K562 (cell line): ENCODE results near the gene UPF1. TPM values are rescaled to one million over a fixed set of nuclear protein-coding genes. Genes with fewer than 3 reads are reported as not detected.

Experiments used
- ELF1 ChIP-seq: fragments of 200-800 bp; sonication (Bioruptor generic); IDR thresholded peaks from 2 replicates; pipeline ENCODE4 v1.6.1; 2016; ENCODE audit warnings: missing genetic modification characterization, missing compliant biosample characterization
- HDAC1 ChIP-seq, 2 experiments: fragments of 450-650 bp; IDR thresholded peaks; 2 replicates each; pipeline ENCODE4 v1.6.1; 2016 to 2017; ENCODE audit warnings: inconsistent platforms in 1 of 2, mild to moderate bottlenecking in 1 of 2, moderate library complexity in 1 of 2
- HDAC8 ChIP-seq: fragments of 450-650 bp; IDR thresholded peaks from 2 replicates; pipeline ENCODE4 v1.6.1; 2016; ENCODE audit warnings: mild to moderate bottlenecking, missing genetic modification characterization, moderate library complexity, missing compliant biosample characterization
- MTA3 ChIP-seq: fragments of 450-650 bp; formaldehyde crosslinking; IDR thresholded peaks from 2 replicates; pipeline ENCODE4 v1.6.1; 2017; ENCODE audit warnings: mild to moderate bottlenecking, borderline replicate concordance
- NELFE ChIP-seq: IDR thresholded peaks from 2 replicates; pipeline ENCODE4 v1.6.1; 2011; ENCODE audit warnings: mild to moderate bottlenecking; ENCODE audit not compliant: insufficient read depth, insufficient read length
- NR4A1 ChIP-seq, 2 experiments: fragments of 250-450 bp in 1 of 2; fragments of 450-650 bp in 1 of 2; sonication (Bioruptor Pico) in 1 of 2; IDR thresholded peaks; 2 replicates each; pipeline versions ENCODE4 v1.4.0 to v1.6.1; 2016 to 2020; ENCODE audit warnings: mild to moderate bottlenecking in 2 of 2, missing compliant biosample characterization in 1 of 2, missing genetic modification characterization in 1 of 2, moderate library complexity in 1 of 2
- NRF1 ChIP-seq, 2 experiments: fragments of 450-650 bp; IDR thresholded peaks in 1 of 2; conservative IDR thresholded peaks in 1 of 2; 2 replicates each; pipeline ENCODE4 v1.6.1; 2014; ENCODE audit warnings: mild to moderate bottlenecking in 2 of 2
- NUFIP1 ChIP-seq: fragments of 450-650 bp; IDR thresholded peaks from 2 replicates; pipeline ENCODE4 v1.6.1; 2018; ENCODE audit not compliant: partially characterized antibody
- RBM34 ChIP-seq: fragments of 200-400 bp; formaldehyde crosslinking; IDR thresholded peaks from 2 replicates; pipeline ENCODE4 v1.6.1; 2018; ENCODE audit warnings: low read length, borderline replicate concordance; ENCODE audit not compliant: insufficient read depth
- SNIP1 ChIP-seq: fragments of 450-650 bp; IDR thresholded peaks from 2 replicates; pipeline ENCODE4 v1.7.1; 2017; ENCODE audit warnings: low read depth, mild to moderate bottlenecking
- YY1 ChIP-seq, 3 experiments: IDR thresholded peaks; 2 replicates each; pipeline ENCODE4 v1.6.1; 2011; ENCODE audit warnings: low read length in 2 of 3, mild to moderate bottlenecking in 2 of 3, moderate library complexity in 2 of 3, borderline replicate concordance in 1 of 3, control low read depth in 1 of 3, low read depth in 1 of 3; ENCODE audit not compliant: insufficient read depth in 3 of 3, insufficient replicate concordance in 2 of 3, control insufficient read depth in 1 of 3, insufficient read length in 1 of 3; ENCODE audit errors: extremely low read depth in 1 of 3
- ZBED1 ChIP-seq: IDR thresholded peaks from 2 replicates; pipeline ENCODE4 v1.6.1; 2014
- ZBTB7A ChIP-seq: IDR thresholded peaks from 2 replicates; pipeline ENCODE4 v1.6.1; 2011; ENCODE audit warnings: low read depth, mild to moderate bottlenecking, low read length, moderate library complexity, borderline replicate concordance; ENCODE audit not compliant: control insufficient read depth
- ZKSCAN1 ChIP-seq: fragments of 150-350 bp; IDR thresholded peaks from 2 replicates; pipeline ENCODE4 v1.6.1; 2016; ENCODE audit warnings: low read depth, low read length
- ZNF507 ChIP-seq: conservative IDR thresholded peaks from 2 replicates; pipeline ENCODE4 v1.6.1; 2017; ENCODE audit warnings: missing genetic modification characterization, missing compliant biosample characterization
- polyA plus RNA-seq, 8 experiments: library from polyadenylated mRNA; depleted of rRNA in 4 of 8; stranded (reverse) in 5 of 8; unstranded in 3 of 8; fragments of >200 nt; fragmentation: Nextera tagmentation in 2 of 8; fragmentation: Illumina TruSeq in 1 of 8; extraction: Ambion mirVana in 2 of 8; extraction: Trizol in 1 of 8; gene quantifications; 2 replicates each; pipeline versions ENCODE4 v1.2.1 to v1.2.3, GENCODE V29; 2011 to 2014; ENCODE audit warnings: inconsistent platforms in 1 of 8, missing spikeins in 1 of 8
- total RNA-seq, 7 experiments: library from RNA; depleted of rRNA in 6 of 7; stranded (reverse); fragments of >200 nt in 6 of 7; fragmentation: Illumina TruSeq in 2 of 7; extraction: Trizol in 2 of 7; gene quantifications; 2 replicates each; pipeline versions ENCODE4 v1.2.1 to v1.2.3, GENCODE V29; 2011 to 2021; ENCODE audit warnings: low replicate concordance in 1 of 7
- TF ChIP-seq, protein P1 (sequence below): fragments of 250-450 bp; sonication (Bioruptor Pico); IDR thresholded peaks from 2 replicates; pipeline ENCODE4 v1.6.1; 2021; ENCODE audit warnings: mild to moderate bottlenecking
- TF ChIP-seq, protein P2 (sequence below): IDR thresholded peaks from 3 replicates; pipeline ENCODE4 v1.6.1; 2011; ENCODE audit warnings: borderline replicate concordance, mild to moderate bottlenecking, moderate library complexity; ENCODE audit not compliant: insufficient read length; ENCODE audit errors: extremely low read depth
- TF ChIP-seq, protein P3 (sequence below): fragments of 200-800 bp; sonication (Bioruptor generic); IDR thresholded peaks from 2 replicates; pipeline ENCODE4 v1.6.1; 2017; ENCODE audit warnings: missing genetic modification characterization, missing compliant biosample characterization
- TF ChIP-seq, protein P4 (sequence below): sonication (generic); formaldehyde crosslinking; IDR thresholded peaks from 2 replicates; pipeline ENCODE4 v1.8.0; 2022; ENCODE audit warnings: missing genetic modification reagents, mild to moderate bottlenecking, moderate library complexity, borderline replicate concordance

The UPF1 gene
- total and polyA plus RNA-seq, 9 of the 15 experiments (the other 6 are each of a cell fraction or from before 2014, with no cell fraction given): 0.34 to 103 (median 27.9) TPM

DNA sequence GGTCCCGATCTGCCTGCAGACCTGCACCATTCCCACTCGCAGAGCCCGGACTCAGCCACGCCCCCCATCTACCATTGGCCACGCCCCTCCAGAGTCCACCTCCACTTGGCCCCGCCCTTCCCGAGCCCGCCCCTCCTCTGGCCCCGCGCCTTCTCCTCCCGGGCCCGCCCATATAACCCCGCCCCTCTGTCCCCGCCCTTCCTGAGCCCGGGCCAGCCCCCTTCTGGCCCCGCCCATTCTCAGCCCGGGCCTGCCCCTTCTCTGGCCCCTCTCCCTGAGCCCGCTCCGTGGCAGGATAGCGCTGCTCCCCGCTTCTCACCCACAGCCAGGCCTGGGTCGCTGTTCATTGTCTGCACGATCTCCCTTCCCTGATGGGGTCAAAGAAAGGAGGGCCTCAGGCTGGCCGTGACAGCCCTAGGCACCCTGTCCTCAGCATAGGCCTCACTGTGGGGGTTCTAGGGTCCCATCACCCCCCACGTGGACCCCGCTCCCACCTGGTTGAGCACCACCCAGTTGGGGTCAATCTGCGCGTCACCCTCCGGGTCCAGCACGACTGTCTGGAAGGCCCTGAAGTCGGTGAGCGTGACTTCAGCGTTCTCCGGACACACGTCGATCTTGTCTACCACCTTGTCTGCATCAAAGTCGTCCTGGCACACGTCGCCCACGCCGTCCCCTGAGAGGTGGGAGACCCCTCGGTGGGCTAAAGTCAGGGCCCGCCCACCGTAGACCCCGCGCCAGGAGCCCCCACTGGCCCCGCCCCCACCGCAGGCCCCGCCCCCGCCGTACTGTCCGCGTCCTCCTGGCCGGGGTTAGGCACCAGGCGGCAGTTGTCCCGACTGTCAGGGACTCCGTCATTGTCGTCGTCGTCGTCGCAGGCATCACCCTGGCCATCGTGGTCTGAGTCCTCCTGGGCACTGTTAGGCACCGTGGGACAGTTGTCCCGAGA is 46.3 kb upstream of the UPF1 start (continued):
- TF ChIP-seq NELFE: no peak
- TF ChIP-seq ELF1: no peak
- no peak for TF ChIP-seq SNIP1
- TF ChIP-seq, protein P1, sequence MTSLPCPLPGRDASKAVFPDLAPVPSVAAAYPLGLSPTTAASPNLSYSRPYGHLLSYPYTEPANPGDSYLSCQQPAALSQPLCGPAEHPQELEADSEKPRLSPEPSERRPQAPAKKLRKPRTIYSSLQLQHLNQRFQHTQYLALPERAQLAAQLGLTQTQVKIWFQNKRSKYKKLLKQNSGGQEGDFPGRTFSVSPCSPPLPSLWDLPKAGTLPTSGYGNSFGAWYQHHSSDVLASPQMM (CRISPR knock-in tag): no peak
- TF ChIP-seq ZNF507 (tag): no peak
- TF ChIP-seq HDAC1 (IDR thresholded peaks at IDR 0.05): peak in 1 of 2 experiments; percentile 41; a peak in 1 of 4 replicates
- peak; percentile 44 to 47 for TF ChIP-seq NRF1 (conservative IDR thresholded peaks at IDR 0.05 in 1 of 2, IDR thresholded peaks at IDR 0.05 in 1 of 2)
- TF ChIP-seq HDAC8: 0 out of 2 replicates have a peak, but pooled peaks have one; percentile 20
- TF ChIP-seq RBM34: no peak
- TF ChIP-seq ZBED1: peak; percentile 97
- TF ChIP-seq, protein P2, sequence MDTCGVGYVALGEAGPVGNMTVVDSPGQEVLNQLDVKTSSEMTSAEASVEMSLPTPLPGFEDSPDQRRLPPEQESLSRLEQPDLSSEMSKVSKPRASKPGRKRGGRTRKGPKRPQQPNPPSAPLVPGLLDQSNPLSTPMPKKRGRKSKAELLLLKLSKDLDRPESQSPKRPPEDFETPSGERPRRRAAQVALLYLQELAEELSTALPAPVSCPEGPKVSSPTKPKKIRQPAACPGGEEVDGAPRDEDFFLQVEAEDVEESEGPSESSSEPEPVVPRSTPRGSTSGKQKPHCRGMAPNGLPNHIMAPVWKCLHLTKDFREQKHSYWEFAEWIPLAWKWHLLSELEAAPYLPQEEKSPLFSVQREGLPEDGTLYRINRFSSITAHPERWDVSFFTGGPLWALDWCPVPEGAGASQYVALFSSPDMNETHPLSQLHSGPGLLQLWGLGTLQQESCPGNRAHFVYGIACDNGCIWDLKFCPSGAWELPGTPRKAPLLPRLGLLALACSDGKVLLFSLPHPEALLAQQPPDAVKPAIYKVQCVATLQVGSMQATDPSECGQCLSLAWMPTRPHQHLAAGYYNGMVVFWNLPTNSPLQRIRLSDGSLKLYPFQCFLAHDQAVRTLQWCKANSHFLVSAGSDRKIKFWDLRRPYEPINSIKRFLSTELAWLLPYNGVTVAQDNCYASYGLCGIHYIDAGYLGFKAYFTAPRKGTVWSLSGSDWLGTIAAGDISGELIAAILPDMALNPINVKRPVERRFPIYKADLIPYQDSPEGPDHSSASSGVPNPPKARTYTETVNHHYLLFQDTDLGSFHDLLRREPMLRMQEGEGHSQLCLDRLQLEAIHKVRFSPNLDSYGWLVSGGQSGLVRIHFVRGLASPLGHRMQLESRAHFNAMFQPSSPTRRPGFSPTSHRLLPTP: no peak
- no peak for TF ChIP-seq NR4A1 (CRISPR knock-in tag; IDR thresholded peaks at IDR 0.05)
- 0 out of 2 replicates have a peak, but pooled peaks have one; percentile 24 for TF ChIP-seq NR4A1 (tag; IDR thresholded peaks at IDR 0.05)
- no peak for TF ChIP-seq YY1 (IDR thresholded peaks at IDR 0.05; ENCODE audit: borderline replicate concordance in 1 of 3, control insufficient read depth in 1 of 3, extremely low read depth in 1 of 3, insufficient read depth in 3 of 3, insufficient read length in 1 of 3, insufficient replicate concordance in 2 of 3, low read depth in 1 of 3, low read length in 2 of 3)
- TF ChIP-seq, protein P3, sequence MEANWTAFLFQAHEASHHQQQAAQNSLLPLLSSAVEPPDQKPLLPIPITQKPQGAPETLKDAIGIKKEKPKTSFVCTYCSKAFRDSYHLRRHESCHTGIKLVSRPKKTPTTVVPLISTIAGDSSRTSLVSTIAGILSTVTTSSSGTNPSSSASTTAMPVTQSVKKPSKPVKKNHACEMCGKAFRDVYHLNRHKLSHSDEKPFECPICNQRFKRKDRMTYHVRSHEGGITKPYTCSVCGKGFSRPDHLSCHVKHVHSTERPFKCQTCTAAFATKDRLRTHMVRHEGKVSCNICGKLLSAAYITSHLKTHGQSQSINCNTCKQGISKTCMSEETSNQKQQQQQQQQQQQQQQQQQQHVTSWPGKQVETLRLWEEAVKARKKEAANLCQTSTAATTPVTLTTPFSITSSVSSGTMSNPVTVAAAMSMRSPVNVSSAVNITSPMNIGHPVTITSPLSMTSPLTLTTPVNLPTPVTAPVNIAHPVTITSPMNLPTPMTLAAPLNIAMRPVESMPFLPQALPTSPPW (CRISPR knock-in tag): peak; percentile 84
- TF ChIP-seq, protein P4, sequence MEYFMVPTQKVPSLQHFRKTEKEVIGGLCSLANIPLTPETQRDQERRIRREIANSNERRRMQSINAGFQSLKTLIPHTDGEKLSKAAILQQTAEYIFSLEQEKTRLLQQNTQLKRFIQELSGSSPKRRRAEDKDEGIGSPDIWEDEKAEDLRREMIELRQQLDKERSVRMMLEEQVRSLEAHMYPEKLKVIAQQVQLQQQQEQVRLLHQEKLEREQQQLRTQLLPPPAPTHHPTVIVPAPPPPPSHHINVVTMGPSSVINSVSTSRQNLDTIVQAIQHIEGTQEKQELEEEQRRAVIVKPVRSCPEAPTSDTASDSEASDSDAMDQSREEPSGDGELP: no peak
- TF ChIP-seq NUFIP1: no peak
- TF ChIP-seq ZBTB7A: peak; percentile 38; the same call in 1 of the 2 replicates
- no peak for TF ChIP-seq MTA3
- no peak for TF ChIP-seq ZKSCAN1
